Kidney epithelial cell (primary cell): Measurements from ENCODE around the gene PURA. TPM values are rescaled to one million over a fixed set of nuclear protein-coding genes. Genes with fewer than 3 reads are reported as not detected.

Source experiments
- DNase-seq: peaks from one replicate; pipeline ENCODE4 v3.0.0-alpha.2; 2010; ENCODE audit warnings: low read depth
- H3K27me3 ChIP-seq: 2 replicates; pipeline ENCODE4 v1.6.0; 2011; ENCODE audit warnings: low read length; ENCODE audit not compliant: control insufficient read depth, insufficient read depth
- H3K36me3 ChIP-seq: 2 replicates; pipeline ENCODE4 v1.5.1; 2011; ENCODE audit warnings: low read length; ENCODE audit not compliant: control insufficient read depth, insufficient read depth
- H3K4me3 ChIP-seq: 2 replicates; pipeline ENCODE4 v1.5.1; 2011; ENCODE audit warnings: low read depth, mild to moderate bottlenecking, control low read depth, low read length
- CTCF ChIP-seq: IDR thresholded peaks from 2 replicates; pipeline ENCODE4 v1.5.1; 2011; ENCODE audit warnings: mild to moderate bottlenecking, moderate library complexity, low read length, control low read depth, inconsistent platforms; ENCODE audit not compliant: insufficient read depth, poor library complexity, severe bottlenecking
- total RNA-seq: library from RNA; depleted of rRNA; stranded (reverse); fragments of >200 nt; gene quantifications from 2 replicates; pipeline ENCODE4 v1.2.3, GENCODE V29; 2015

PURA gene
- total RNA-seq, 1 donor from 2014 or later, result 7.1 TPM

- H3K27me3 ChIP-seq, result peaks cover 3% of the 10 kb centered on the region
- TF ChIP-seq CTCF, result no peak
- no peak for DNase-seq
- H3K36me3 ChIP-seq, result no peaks in the 10 kb centered on the region
- peak overlapping the region; percentile 82 for H3K4me3 ChIP-seq
Measured at GRCh38 chr5:140115186-140115500, 1.2 kb downstream of the PURA start.

- Histone ChIP-seq H3K27me3 (peaks cover 3% of the 10 kb centered on the region), H3K4me3 (no peak overlapping the region), H3K36me3 (no peaks in the 10 kb centered on the region)
- TF ChIP-seq CTCF, result no peak
- DNase-seq, result no peak
Measured at GRCh38 chr5:140116716-140117115, 2.8 kb downstream of the PURA start.

GRCh38 chr5:140117523-140117922 lies 3.6 kb downstream of the PURA start:
- H3K36me3 ChIP-seq, result no peaks in the 10 kb centered on the region
- TF ChIP-seq CTCF, result no peak
- H3K27me3 ChIP-seq, result peaks cover 3% of the 10 kb centered on the region
- DNase-seq, result no peak
- H3K4me3 ChIP-seq, result no peak overlapping the region

- TF ChIP-seq CTCF, result peak; percentile 15
- no peaks in the 10 kb centered on the region for H3K27me3 ChIP-seq
Measured at GRCh38 chr5:140118302-140118936, 4.5 kb downstream of the PURA start.

GRCh38 chr5:140125637-140126036 lies 11.7 kb downstream of the PURA start, which contains the start of gene IGIP:
TSS of gene IGIP (plus strand) at chr5:140125937. CDS start at chr5:140128477, 2,540 bp downstream.
- Histone ChIP-seq H3K27me3 (no peaks in the 10 kb centered on the region), H3K36me3 (no peaks in the 10 kb centered on the region), H3K4me3 (no peak within 1 kb of the TSS)
- TF ChIP-seq CTCF, result no peak
- DNase-seq, result no peak

More at GRCh38 chr5:140118302-140118936, 4.5 kb downstream of the PURA start:
- H3K36me3 ChIP-seq, result no peaks in the 10 kb centered on the region
- no peak overlapping the region for H3K4me3 ChIP-seq
- DNase-seq, result no peak
